Gastroesophageal sphincter (tissue), 3 donors: Measurements from ENCODE around the gene CCSER1.

Experiments
- EP300 ChIP-seq: sonication (generic); formaldehyde crosslinking; IDR thresholded peaks from one replicate; pipeline ENCODE4 v1.6.1; 2017; ENCODE audit warnings: antibody characterized with exemption, mild to moderate bottlenecking
- POLR2A ChIP-seq, 2 donors: fragments of 450-650 bp; IDR thresholded peaks; one replicate each; pipeline ENCODE4 v1.6.1; 2017; ENCODE audit warnings: antibody characterized with exemption in 2 of 2, mild to moderate bottlenecking in 2 of 2, moderate library complexity in 1 of 2
- POLR2AphosphoS5 ChIP-seq: sonication (generic); formaldehyde crosslinking; IDR thresholded peaks from one replicate; pipeline ENCODE4 v1.6.1; 2017; ENCODE audit warnings: antibody characterized with exemption
- TF ChIP-seq, protein P1 (sequence below), 4 experiments: fragments of 200-600 bp in 2 of 4; fragments of 450-650 bp in 2 of 4; sonication (generic) in 1 of 4; IDR thresholded peaks; one replicate each; pipeline ENCODE4 v1.5.1; 2017 to 2019; ENCODE audit warnings: antibody characterized with exemption in 4 of 4, mild to moderate bottlenecking in 2 of 4, moderate library complexity in 2 of 4

DNA sequence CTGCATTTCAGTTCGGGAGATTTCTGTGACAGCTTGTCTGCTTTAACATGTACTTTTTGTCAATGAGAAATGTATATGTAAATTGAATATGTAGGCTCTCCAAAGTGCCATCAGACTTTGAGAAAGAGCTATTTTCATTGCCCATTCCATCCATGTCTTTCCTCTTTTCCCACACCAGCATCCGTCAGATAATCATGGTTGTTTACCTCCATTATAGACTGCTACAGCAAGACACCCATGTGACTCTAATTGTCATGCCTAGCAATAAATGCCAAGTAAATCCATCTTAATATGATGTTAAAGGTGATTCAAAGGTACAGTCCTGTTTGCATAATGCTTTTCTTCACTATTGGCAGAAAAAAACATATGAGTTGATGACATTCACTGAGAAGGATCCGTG is 1157.3 kb downstream of the CCSER1 start:
- no peak for TF ChIP-seq POLR2A (IDR thresholded peaks at IDR 0.05)
- TF ChIP-seq, protein P1, sequence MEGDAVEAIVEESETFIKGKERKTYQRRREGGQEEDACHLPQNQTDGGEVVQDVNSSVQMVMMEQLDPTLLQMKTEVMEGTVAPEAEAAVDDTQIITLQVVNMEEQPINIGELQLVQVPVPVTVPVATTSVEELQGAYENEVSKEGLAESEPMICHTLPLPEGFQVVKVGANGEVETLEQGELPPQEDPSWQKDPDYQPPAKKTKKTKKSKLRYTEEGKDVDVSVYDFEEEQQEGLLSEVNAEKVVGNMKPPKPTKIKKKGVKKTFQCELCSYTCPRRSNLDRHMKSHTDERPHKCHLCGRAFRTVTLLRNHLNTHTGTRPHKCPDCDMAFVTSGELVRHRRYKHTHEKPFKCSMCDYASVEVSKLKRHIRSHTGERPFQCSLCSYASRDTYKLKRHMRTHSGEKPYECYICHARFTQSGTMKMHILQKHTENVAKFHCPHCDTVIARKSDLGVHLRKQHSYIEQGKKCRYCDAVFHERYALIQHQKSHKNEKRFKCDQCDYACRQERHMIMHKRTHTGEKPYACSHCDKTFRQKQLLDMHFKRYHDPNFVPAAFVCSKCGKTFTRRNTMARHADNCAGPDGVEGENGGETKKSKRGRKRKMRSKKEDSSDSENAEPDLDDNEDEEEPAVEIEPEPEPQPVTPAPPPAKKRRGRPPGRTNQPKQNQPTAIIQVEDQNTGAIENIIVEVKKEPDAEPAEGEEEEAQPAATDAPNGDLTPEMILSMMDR (IDR thresholded peaks at IDR 0.05), result no peak
- TF ChIP-seq EP300, result no peak
- no peak for TF ChIP-seq POLR2AphosphoS5
